Ascending aorta (tissue), 2 donors: ENCODE data around the gene FBXO2. TPM values are rescaled to one million over a fixed set of nuclear protein-coding genes. Genes with fewer than 3 reads are reported as not detected.

ENCODE experiments used
- DNase-seq, 2 donors: peaks; one replicate each; pipeline ENCODE4 v3.0.0-alpha.2; 2019; ENCODE audit warnings: low spot score in 2 of 2
- H3K27ac ChIP-seq, 2 donors: fragments of 200-600 bp; sonication (generic); one replicate each; pipeline ENCODE4 v1.5.1; 2016 to 2017; ENCODE audit warnings: mild to moderate bottlenecking in 1 of 2
- H3K27me3 ChIP-seq: fragments of 200-600 bp; sonication (generic); one replicate; pipeline ENCODE4 v1.5.1; 2017
- H3K36me3 ChIP-seq, 2 donors: fragments of 200-600 bp; sonication (generic); one replicate each; pipeline ENCODE4 v1.5.1; 2016
- H3K4me1 ChIP-seq, 2 donors: fragments of 200-600 bp; sonication (generic); one replicate each; pipeline ENCODE4 v1.5.1; 2016 to 2017; ENCODE audit warnings: mild to moderate bottlenecking in 1 of 2
- H3K4me3 ChIP-seq, 2 donors: fragments of 200-600 bp; sonication (generic); one replicate each; pipeline ENCODE4 v1.5.1; 2016 to 2017; ENCODE audit warnings: mild to moderate bottlenecking in 1 of 2
- H3K9me3 ChIP-seq, 2 donors: fragments of 200-600 bp; sonication (generic); one replicate each; pipeline ENCODE4 v1.5.1; 2016
- CTCF ChIP-seq, 3 experiments: fragments of 200-600 bp in 2 of 3; fragments of 450-650 bp in 1 of 3; sonication (generic) in 2 of 3; IDR thresholded peaks; one replicate each; pipeline ENCODE4 v1.5.1; 2016 to 2019; ENCODE audit warnings: antibody characterized with exemption in 3 of 3, mild to moderate bottlenecking in 1 of 3, moderate library complexity in 1 of 3
- intact Hi-C: fragments of 100-400 bp; cut with DNase I; formaldehyde crosslinking; loops from one replicate; pipeline ENCODE4 v1.15.1; 2023
- total RNA-seq: library from RNA; depleted of rRNA; stranded (reverse); fragments of >200 nt; gene quantifications from one replicate; pipeline ENCODE4 v1.1.0, GENCODE V29; 2016

Gene FBXO2
- total RNA-seq, 1 donor from 2014 or later, result 6.1 TPM

DNA sequence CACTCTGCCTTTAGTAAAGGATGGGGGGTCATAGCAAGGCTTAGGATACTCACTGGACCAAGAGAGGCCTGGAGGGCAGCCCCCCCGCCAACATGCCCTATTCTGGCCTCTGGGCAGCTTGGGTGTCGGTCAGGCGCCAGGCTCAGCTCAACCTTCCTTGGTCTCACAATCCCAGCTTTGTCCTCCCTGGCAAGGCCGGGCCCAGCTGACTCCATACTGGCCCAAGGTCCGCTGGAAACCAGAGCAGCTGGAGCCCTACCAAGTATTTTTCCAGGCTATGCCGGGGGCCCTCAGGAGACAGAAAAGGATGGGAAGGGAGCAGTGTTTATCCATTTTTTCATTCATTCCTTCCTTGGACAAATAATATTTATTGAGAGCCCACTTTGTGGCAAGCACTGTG lies 6.2 kb downstream of the FBXO2 start:
- DNase-seq, result no peak
- Histone ChIP-seq H3K4me3 (no peak overlapping the region), H3K36me3 (no peaks in the 10 kb centered on the region), H3K27ac (no peak overlapping the region), H3K27me3 (no peaks in the 10 kb centered on the region), H3K4me1 (peaks cover 5 to 7% of the 10 kb centered on the region in 2 donors), H3K9me3 (no peaks in the 10 kb centered on the region)
- TF ChIP-seq CTCF (IDR thresholded peaks at IDR 0.05), result no peak
- intact Hi-C loops, result no loop called here

DNA sequence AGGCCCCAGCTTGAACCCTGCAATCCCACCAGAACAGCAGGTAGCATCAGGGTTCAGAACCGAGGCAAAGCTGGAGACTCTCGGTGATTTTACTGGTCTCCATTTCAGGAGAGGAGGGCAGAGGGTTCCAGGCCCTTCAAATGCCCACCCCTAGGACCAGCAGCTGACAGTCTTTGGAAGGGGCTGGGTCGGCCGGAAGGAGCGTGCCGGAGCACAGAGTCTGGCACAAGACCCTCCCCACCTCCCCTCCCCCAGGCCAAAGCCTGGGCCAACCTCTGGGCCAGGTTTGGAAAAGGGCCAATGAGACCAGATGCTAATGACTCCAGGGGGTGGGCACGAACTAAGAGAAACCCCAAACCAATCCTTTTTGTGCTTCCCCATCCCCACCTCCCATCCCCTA lies 6.9 kb downstream of the FBXO2 start:
- DNase-seq, result no peak
- H3K9me3 ChIP-seq, result no peaks in the 10 kb centered on the region
- H3K36me3 ChIP-seq, result no peaks in the 10 kb centered on the region
- intact Hi-C loops, result no loop called here
- no peak for TF ChIP-seq CTCF (IDR thresholded peaks at IDR 0.05)
- peaks cover 5 to 7% of the 10 kb centered on the region in 2 donors for H3K4me1 ChIP-seq
- no peak overlapping the region for H3K4me3 ChIP-seq
- no peaks in the 10 kb centered on the region for H3K27me3 ChIP-seq
- H3K27ac ChIP-seq, result no peak overlapping the region

GRCh38 chr1:11646317-11646716 lies 7.9 kb downstream of the FBXO2 start:
- H3K27ac ChIP-seq, result no peak overlapping the region

DNA sequence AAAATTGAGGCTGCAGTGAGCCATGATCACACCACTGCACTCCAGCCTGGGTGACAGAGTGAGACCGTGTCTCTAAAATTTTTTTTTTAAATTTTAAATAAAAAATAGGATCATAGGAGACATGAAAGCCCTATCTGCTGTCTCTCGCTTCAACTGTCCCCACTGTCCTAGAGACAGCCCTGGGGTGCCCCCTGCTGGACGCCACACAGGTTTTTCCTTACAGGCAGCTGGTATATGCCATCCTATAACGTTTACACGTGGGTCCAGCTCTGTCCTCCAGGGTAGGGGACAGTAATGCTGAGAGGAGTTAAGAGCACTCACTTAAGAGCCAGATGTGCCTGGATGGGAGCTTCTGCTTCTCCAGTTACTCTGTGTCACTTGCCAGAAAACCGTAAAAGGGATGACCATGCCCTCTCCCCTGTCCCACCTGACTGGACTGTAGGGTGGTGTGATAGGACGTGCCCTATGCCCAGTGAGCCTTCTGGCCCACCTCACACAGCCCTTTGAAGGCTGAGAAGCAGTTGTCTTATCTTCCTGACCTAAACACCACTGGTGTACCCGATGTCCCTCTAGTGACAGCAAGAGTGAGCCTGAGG lies 8.5 kb downstream of the FBXO2 start:
- H3K27me3 ChIP-seq, result no peaks in the 10 kb centered on the region
- no peak overlapping the region for H3K4me3 ChIP-seq
- H3K36me3 ChIP-seq, result no peaks in the 10 kb centered on the region
- intact Hi-C loops, result no loop called here
- DNase-seq, result no peak
- TF ChIP-seq CTCF (IDR thresholded peaks at IDR 0.05), result peak; percentile 55 to 72 (median 58)
- H3K27ac ChIP-seq, result no peak overlapping the region
- H3K4me1 ChIP-seq, result peaks cover 5 to 6% of the 10 kb centered on the region in 2 donors
- no peaks in the 10 kb centered on the region for H3K9me3 ChIP-seq

More at GRCh38 chr1:11646317-11646716, 7.9 kb downstream of the FBXO2 start:
- Histone ChIP-seq H3K36me3 (no peaks in the 10 kb centered on the region), H3K27me3 (no peaks in the 10 kb centered on the region), H3K4me1 (peaks cover 5 to 7% of the 10 kb centered on the region in 2 donors), H3K4me3 (no peak overlapping the region), H3K9me3 (no peaks in the 10 kb centered on the region)
- no peak for TF ChIP-seq CTCF (IDR thresholded peaks at IDR 0.05)
- no peak for DNase-seq
- intact Hi-C loops, result no loop called here

DNA sequence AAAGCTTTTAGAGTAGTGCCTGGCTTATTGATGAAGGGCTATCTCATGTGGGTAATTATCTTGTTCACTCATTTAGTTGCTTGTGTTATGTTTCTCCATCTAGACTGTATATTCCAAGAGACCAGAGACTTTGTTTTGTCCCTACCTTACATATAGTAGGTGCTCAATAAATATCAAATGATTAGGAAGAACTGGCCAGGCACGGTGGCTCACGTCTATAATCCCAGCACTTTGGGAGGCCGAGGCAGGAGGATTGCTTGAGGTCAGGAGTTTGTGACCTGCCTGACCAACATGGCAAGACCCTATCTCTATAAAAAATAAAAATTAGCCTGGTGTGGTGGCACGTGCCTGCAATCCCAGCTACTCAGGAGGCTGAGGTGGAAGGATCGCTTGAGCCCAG lies 9.0 kb downstream of the FBXO2 start:
- no peaks in the 10 kb centered on the region for H3K9me3 ChIP-seq
- no peak for DNase-seq
- no peak overlapping the region for H3K4me3 ChIP-seq
- no peaks in the 10 kb centered on the region for H3K36me3 ChIP-seq
- no peak overlapping the region for H3K27ac ChIP-seq
- H3K27me3 ChIP-seq, result no peaks in the 10 kb centered on the region
- peaks cover 1 to 5% of the 10 kb centered on the region in 2 donors for H3K4me1 ChIP-seq
- intact Hi-C loops, result no loop called here
- TF ChIP-seq CTCF (IDR thresholded peaks at IDR 0.05), result no peak

DNA sequence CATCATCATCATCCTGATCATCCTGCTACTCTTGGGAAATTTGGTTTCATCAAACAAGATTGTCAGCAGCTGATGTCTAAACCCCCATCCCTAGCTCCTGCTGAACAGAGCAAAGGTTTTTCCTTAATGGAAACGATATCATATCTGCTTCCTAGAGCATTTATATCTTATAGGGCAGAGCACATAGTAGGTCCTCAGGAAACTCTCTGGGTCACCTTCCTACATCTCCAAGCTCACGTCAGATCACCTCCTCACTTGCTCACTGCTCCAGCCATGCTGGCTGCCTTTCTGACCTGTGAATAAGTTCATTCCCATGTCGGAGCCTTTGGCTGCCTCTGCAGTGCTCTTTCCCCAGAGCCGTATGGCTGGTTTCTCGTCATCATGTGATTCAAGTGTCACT lies 10.4 kb downstream of the FBXO2 start:
- no peak for DNase-seq
- Histone ChIP-seq H3K27ac (no peak overlapping the region), H3K4me1 (peaks cover 0 to 2% of the 10 kb centered on the region in 2 donors), H3K27me3 (no peaks in the 10 kb centered on the region), H3K9me3 (no peaks in the 10 kb centered on the region), H3K36me3 (no peaks in the 10 kb centered on the region), H3K4me3 (no peak overlapping the region)
- intact Hi-C loops, result loop anchor here (2.0 to 5.0 kb wide), 2 partner anchors 403 to 1151 kb away; no protein-coding TSS in a partner anchor
- TF ChIP-seq CTCF (IDR thresholded peaks at IDR 0.05), result no peak
